Measurements from ENCODE around the gene MCC. TPM values are rescaled to one million over a fixed set of nuclear protein-coding genes. Genes with fewer than 3 reads are reported as not detected.

Gene MCC
- total and polyA plus RNA-seq, 2 experiments from 2014 or later: 3.4 to 8.8 TPM

GRCh38 chr5:113195251-113195650 is 293.0 kb downstream of the MCC start:
- DNase-seq: no peak
- H3K4me1 ChIP-seq (ENCODE audit: insufficient read depth): peaks cover 11% of the 10 kb centered on the region
- 85 to 89% methylated on average over 3 of the region's 3 CpGs for WGBS, 2 experiments (ENCODE audit: low coverage in 1 of 2, low lambda C conversion rate in 2 of 2, missing lambda C conversion rate in 2 of 2)
- H3K27ac ChIP-seq: no peak overlapping the region
- H3K9ac ChIP-seq: no peak overlapping the region
- H3K9me3 ChIP-seq (ENCODE audit: low read depth): no peaks in the 10 kb centered on the region
- H3K4me2 ChIP-seq (ENCODE audit: unreplicated experiment): no peak overlapping the region
- no peak for TF ChIP-seq EZH2phosphoT487 (IDR thresholded peaks at IDR 0.05; ENCODE audit: insufficient read depth, low read depth)
- no peak for TF ChIP-seq EZH2 (IDR thresholded peaks at IDR 0.05; ENCODE audit: insufficient read depth, poor library complexity, severe bottlenecking)
- H3K36me3 ChIP-seq (ENCODE audit: low read depth): no peaks in the 10 kb centered on the region
- H4K20me1 ChIP-seq (ENCODE audit: insufficient read depth): no peaks in the 10 kb centered on the region
- no peaks in the 10 kb centered on the region for H3K79me2 ChIP-seq (ENCODE audit: insufficient read depth)
- no peak overlapping the region for H2AFZ ChIP-seq
- no peaks in the 10 kb centered on the region for H3K9me2 ChIP-seq (ENCODE audit: insufficient read depth)
- in situ Hi-C loops (cut with MboI): no loop called here
- H3K27me3 ChIP-seq (replicated peaks; ENCODE audit: insufficient read depth): no peaks in the 10 kb centered on the region
- H3F3A ChIP-seq (ENCODE audit: insufficient read depth): 0 out of 2 replicates have a peak, but pooled peaks cover under 1% of the 10 kb centered on the region
- H3K4me3 ChIP-seq: no peak overlapping the region

GRCh38 chr5:113194591-113194990 is 293.7 kb downstream of the MCC start:
- H3K4me3 ChIP-seq: no peak overlapping the region
- 85% methylated on average over 5 of the region's 5 CpGs for WGBS, 2 experiments (ENCODE audit: low coverage in 1 of 2, low lambda C conversion rate in 2 of 2, missing lambda C conversion rate in 2 of 2)
- no peaks in the 10 kb centered on the region for H3K9me2 ChIP-seq (ENCODE audit: insufficient read depth)
- no peak overlapping the region for H3K9ac ChIP-seq
- H3K27me3 ChIP-seq (replicated peaks; ENCODE audit: insufficient read depth): no peaks in the 10 kb centered on the region
- in situ Hi-C loops (cut with MboI): no loop called here
- TF ChIP-seq EZH2phosphoT487 (IDR thresholded peaks at IDR 0.05; ENCODE audit: insufficient read depth, low read depth): no peak
- no peak for TF ChIP-seq EZH2 (IDR thresholded peaks at IDR 0.05; ENCODE audit: insufficient read depth, poor library complexity, severe bottlenecking)
- no peak for DNase-seq
- H3K4me1 ChIP-seq (ENCODE audit: insufficient read depth): peaks cover 13% of the 10 kb centered on the region
- no peak overlapping the region for H3K27ac ChIP-seq
- H2AFZ ChIP-seq: no peak overlapping the region
- H3K4me2 ChIP-seq (ENCODE audit: unreplicated experiment): no peak overlapping the region
- H3K9me3 ChIP-seq (ENCODE audit: low read depth): no peaks in the 10 kb centered on the region
- no peaks in the 10 kb centered on the region for H4K20me1 ChIP-seq (ENCODE audit: insufficient read depth)
- H3K79me2 ChIP-seq (ENCODE audit: insufficient read depth): no peaks in the 10 kb centered on the region
- H3F3A ChIP-seq (ENCODE audit: insufficient read depth): 0 out of 2 replicates have a peak, but pooled peaks cover 7% of the 10 kb centered on the region
- no peaks in the 10 kb centered on the region for H3K36me3 ChIP-seq (ENCODE audit: low read depth)

GRCh38 chr5:113194125-113194524 is 294.1 kb downstream of the MCC start:
- Histone ChIP-seq H3K9me3 (ENCODE audit: low read depth) (no peaks in the 10 kb centered on the region), H3K27me3 (replicated peaks; ENCODE audit: insufficient read depth) (no peaks in the 10 kb centered on the region), H3F3A (ENCODE audit: insufficient read depth) (0 out of 2 replicates have a peak, but pooled peaks cover 9% of the 10 kb centered on the region), H3K4me1 (ENCODE audit: insufficient read depth) (peaks cover 10% of the 10 kb centered on the region), H3K36me3 (ENCODE audit: low read depth) (no peaks in the 10 kb centered on the region), H3K27ac (no peak overlapping the region), H4K20me1 (ENCODE audit: insufficient read depth) (no peaks in the 10 kb centered on the region), H3K4me2 (ENCODE audit: unreplicated experiment) (no peak overlapping the region), H3K9me2 (ENCODE audit: insufficient read depth) (no peaks in the 10 kb centered on the region), H3K9ac (no peak overlapping the region), H3K79me2 (ENCODE audit: insufficient read depth) (no peaks in the 10 kb centered on the region; the same call in 1 of the 2 replicates), H2AFZ (no peak overlapping the region), H3K4me3 (no peak overlapping the region)
- no peak for DNase-seq
- WGBS, 2 experiments (ENCODE audit: low coverage in 1 of 2, low lambda C conversion rate in 2 of 2, missing lambda C conversion rate in 2 of 2): 87 to 90% methylated on average over 6 of the region's 6 CpGs
- TF ChIP-seq EZH2 (IDR thresholded peaks at IDR 0.05; ENCODE audit: insufficient read depth, poor library complexity, severe bottlenecking): no peak
- no peak for TF ChIP-seq EZH2phosphoT487 (IDR thresholded peaks at IDR 0.05; ENCODE audit: insufficient read depth, low read depth)
- in situ Hi-C loops (cut with MboI): no loop called here

GRCh38 chr5:113193311-113193978 is 294.8 kb downstream of the MCC start:
- no peaks in the 10 kb centered on the region for H3K9me3 ChIP-seq (ENCODE audit: low read depth)
- TF ChIP-seq EZH2 (IDR thresholded peaks at IDR 0.05; ENCODE audit: insufficient read depth, poor library complexity, severe bottlenecking) (no peak), EZH2phosphoT487 (IDR thresholded peaks at IDR 0.05; ENCODE audit: insufficient read depth, low read depth) (no peak)
- no peaks in the 10 kb centered on the region for H3K36me3 ChIP-seq (ENCODE audit: low read depth)
- H3K27me3 ChIP-seq (replicated peaks; ENCODE audit: insufficient read depth): no peaks in the 10 kb centered on the region
- no peaks in the 10 kb centered on the region for H4K20me1 ChIP-seq (ENCODE audit: insufficient read depth)
- no peaks in the 10 kb centered on the region; the same call in 1 of the 2 replicates for H3K79me2 ChIP-seq (ENCODE audit: insufficient read depth)
- H3K27ac ChIP-seq: no peak overlapping the region
- H3K4me1 ChIP-seq (ENCODE audit: insufficient read depth): 0 out of 2 replicates have a peak, but pooled peaks cover 8% of the 10 kb centered on the region
- no peak overlapping the region for H3K4me2 ChIP-seq (ENCODE audit: unreplicated experiment)
- DNase-seq: no peak
- WGBS, 2 experiments (ENCODE audit: low coverage in 1 of 2, low lambda C conversion rate in 2 of 2, missing lambda C conversion rate in 2 of 2): 89 to 96% methylated on average over 5 of the region's 5 CpGs
- 0 out of 2 replicates have a peak, but pooled peaks cover 9% of the 10 kb centered on the region for H3F3A ChIP-seq (ENCODE audit: insufficient read depth)
- in situ Hi-C loops (cut with MboI): no loop called here
- H3K9me2 ChIP-seq (ENCODE audit: insufficient read depth): no peaks in the 10 kb centered on the region
- no peak overlapping the region for H3K4me3 ChIP-seq
- no peak overlapping the region for H3K9ac ChIP-seq
- no peak overlapping the region for H2AFZ ChIP-seq
